HTR-8/SVneo (cell line): ENCODE results near the gene ASB7.
A peak's percentile ranks its signal among the peaks of the same experiment; 100 is the strongest.

Experiments used
- DNase-seq: peaks from one replicate; pipeline ENCODE4 v3.0.0; 2011; ENCODE audit warnings: low spot score, mixed read lengths; ENCODE audit not compliant: insufficient read length
- FAIRE-seq: peaks from 2 replicates; lab custom pipeline; 2011; peaks lifted over from hg19 to GRCh38; lab: Jason Lieb, UNC

The ASB7 gene

GRCh38 chr15:100595964-100596363 lies 6.4 kb upstream of the ASB7 start:
- FAIRE-seq (no peak), DNase-seq (no peak)

- DNase-seq (no peak), FAIRE-seq (no peak)
Observed at GRCh38 chr15:100596792-100597191, 5.6 kb upstream of the ASB7 start.

- DNase-seq (no peak), FAIRE-seq (no peak)
Observed at GRCh38 chr15:100597862-100598261, 4.5 kb upstream of the ASB7 start.

- no peak for FAIRE-seq
Observed at GRCh38 chr15:100598655-100599054, 3.7 kb upstream of the ASB7 start.

GRCh38 chr15:100601163-100601562 lies 1.2 kb upstream of the ASB7 start:
- FAIRE-seq (no peak), DNase-seq (no peak)

More at GRCh38 chr15:100598655-100599054, 3.7 kb upstream of the ASB7 start:
- no peak for DNase-seq

GRCh38 chr15:100601617-100602063 lies 749 bp upstream of the ASB7 start:
- FAIRE-seq = no peak

GRCh38 chr15:100602823-100603393 lies 519 bp downstream of the ASB7 start:
- FAIRE-seq = no peak
- no peak for DNase-seq

More at GRCh38 chr15:100601617-100602063, 749 bp upstream of the ASB7 start:
- DNase-seq = no peak

GRCh38 chr15:100612539-100612938 lies 10.2 kb downstream of the ASB7 start:
- FAIRE-seq (no peak), DNase-seq (no peak)

- no peak for DNase-seq
- FAIRE-seq = no peak
Observed at GRCh38 chr15:100613208-100613607, 10.8 kb downstream of the ASB7 start.

GRCh38 chr15:100614336-100614735 lies 11.9 kb downstream of the ASB7 start:
- FAIRE-seq = no peak
- no peak for DNase-seq

GRCh38 chr15:100614918-100615317 lies 12.5 kb downstream of the ASB7 start:
- FAIRE-seq = no peak
- DNase-seq = no peak

GRCh38 chr15:100615801-100616200 lies 13.4 kb downstream of the ASB7 start:
- DNase-seq = no peak
- no peak for FAIRE-seq

GRCh38 chr15:100616700-100617099 lies 14.3 kb downstream of the ASB7 start:
- no peak for FAIRE-seq
- DNase-seq = no peak

- FAIRE-seq (no peak), DNase-seq (no peak)
Observed at GRCh38 chr15:100623301-100623700, 20.9 kb downstream of the ASB7 start.

- FAIRE-seq = no peak
Observed at GRCh38 chr15:100627789-100628395, 25.5 kb downstream of the ASB7 start.

GRCh38 chr15:100628746-100629145 lies 26.4 kb downstream of the ASB7 start:
- FAIRE-seq (no peak), DNase-seq (no peak)

More at GRCh38 chr15:100627789-100628395, 25.5 kb downstream of the ASB7 start:
- peak; percentile 53 for DNase-seq

- DNase-seq (no peak), FAIRE-seq (no peak)
Observed at GRCh38 chr15:100631831-100632230, 29.4 kb downstream of the ASB7 start.

- DNase-seq (no peak), FAIRE-seq (no peak)
Observed at GRCh38 chr15:100633763-100634075, 31.3 kb downstream of the ASB7 start.

- no peak for DNase-seq
- FAIRE-seq = no peak
Observed at GRCh38 chr15:100635406-100636071, 33.1 kb downstream of the ASB7 start.

- FAIRE-seq (no peak), DNase-seq (no peak)
Observed at GRCh38 chr15:100638177-100638730, 35.9 kb downstream of the ASB7 start.

GRCh38 chr15:100642213-100642949 lies 40.0 kb downstream of the ASB7 start:
- no peak for DNase-seq

More at GRCh38 chr15:100642213-100642949, 40.0 kb downstream of the ASB7 start:
- FAIRE-seq = no peak
